ENCODE results near the gene ZSCAN30. TPM values are rescaled to one million over a fixed set of nuclear protein-coding genes. Genes with fewer than 3 reads are reported as not detected.

ZSCAN30 gene
- total RNA-seq, 1 experiment from 2014 or later, result 2.9 TPM

- in situ Hi-C loops (cut with HindIII; ENCODE audit: low pct_unique_long_range_greater_than_20kb, low sequenced_read_pairs), result no loop called here
- DNase-seq (ENCODE audit: low read depth), result no peak
Measured at GRCh38 chr18:35284841-35285240, 5.2 kb downstream of the ZSCAN30 start.

- in situ Hi-C loops (cut with HindIII; ENCODE audit: low pct_unique_long_range_greater_than_20kb, low sequenced_read_pairs), result no loop called here
- DNase-seq (ENCODE audit: low read depth), result no peak
Measured at GRCh38 chr18:35283923-35284794, 5.9 kb downstream of the ZSCAN30 start.

GRCh38 chr18:35282353-35282752 lies 7.7 kb downstream of the ZSCAN30 start:
- in situ Hi-C loops (cut with HindIII; ENCODE audit: low pct_unique_long_range_greater_than_20kb, low sequenced_read_pairs), result no loop called here

GRCh38 chr18:35278969-35279368 lies 11.1 kb downstream of the ZSCAN30 start:
- in situ Hi-C loops (cut with HindIII; ENCODE audit: low pct_unique_long_range_greater_than_20kb, low sequenced_read_pairs), result no loop called here
- DNase-seq (ENCODE audit: low read depth), result no peak

More at GRCh38 chr18:35282353-35282752, 7.7 kb downstream of the ZSCAN30 start:
- DNase-seq (ENCODE audit: low read depth), result no peak

GRCh38 chr18:35278085-35278484 lies 11.9 kb downstream of the ZSCAN30 start:
- no peak for DNase-seq (ENCODE audit: low read depth)
- in situ Hi-C loops (cut with HindIII; ENCODE audit: low pct_unique_long_range_greater_than_20kb, low sequenced_read_pairs), result no loop called here

- DNase-seq (ENCODE audit: low read depth), result no peak
- in situ Hi-C loops (cut with HindIII; ENCODE audit: low pct_unique_long_range_greater_than_20kb, low sequenced_read_pairs), result no loop called here
Measured at GRCh38 chr18:35277633-35278032, 12.4 kb downstream of the ZSCAN30 start.

GRCh38 chr18:35276267-35276666 lies 13.8 kb downstream of the ZSCAN30 start:
- no peak for DNase-seq (ENCODE audit: low read depth)
- in situ Hi-C loops (cut with HindIII; ENCODE audit: low pct_unique_long_range_greater_than_20kb, low sequenced_read_pairs), result no loop called here

GRCh38 chr18:35271656-35272055 lies 18.4 kb downstream of the ZSCAN30 start:
- in situ Hi-C loops (cut with HindIII; ENCODE audit: low pct_unique_long_range_greater_than_20kb, low sequenced_read_pairs), result no loop called here
- DNase-seq (ENCODE audit: low read depth), result no peak

- in situ Hi-C loops (cut with HindIII; ENCODE audit: low pct_unique_long_range_greater_than_20kb, low sequenced_read_pairs), result no loop called here
- DNase-seq (ENCODE audit: low read depth), result no peak
Measured at GRCh38 chr18:35268821-35269220, 21.2 kb downstream of the ZSCAN30 start.

GRCh38 chr18:35267809-35268208 lies 22.2 kb downstream of the ZSCAN30 start:
- no peak for DNase-seq (ENCODE audit: low read depth)
- in situ Hi-C loops (cut with HindIII; ENCODE audit: low pct_unique_long_range_greater_than_20kb, low sequenced_read_pairs), result no loop called here

- DNase-seq (ENCODE audit: low read depth), result no peak
- in situ Hi-C loops (cut with HindIII; ENCODE audit: low pct_unique_long_range_greater_than_20kb, low sequenced_read_pairs), result no loop called here
Measured at GRCh38 chr18:35267161-35267651, 22.8 kb downstream of the ZSCAN30 start.

GRCh38 chr18:35264409-35264808 lies 25.6 kb downstream of the ZSCAN30 start:
- in situ Hi-C loops (cut with HindIII; ENCODE audit: low pct_unique_long_range_greater_than_20kb, low sequenced_read_pairs), result no loop called here

GRCh38 chr18:35256947-35257346 lies 33.1 kb downstream of the ZSCAN30 start:
- in situ Hi-C loops (cut with HindIII; ENCODE audit: low pct_unique_long_range_greater_than_20kb, low sequenced_read_pairs), result no loop called here
- no peak for DNase-seq (ENCODE audit: low read depth)

More at GRCh38 chr18:35264409-35264808, 25.6 kb downstream of the ZSCAN30 start:
- no peak for DNase-seq (ENCODE audit: low read depth)

- in situ Hi-C loops (cut with HindIII; ENCODE audit: low pct_unique_long_range_greater_than_20kb, low sequenced_read_pairs), result no loop called here
- DNase-seq (ENCODE audit: low read depth), result no peak
Measured at GRCh38 chr18:35253655-35254287, 36.3 kb downstream of the ZSCAN30 start.

- no peak for DNase-seq (ENCODE audit: low read depth)
- in situ Hi-C loops (cut with HindIII; ENCODE audit: low pct_unique_long_range_greater_than_20kb, low sequenced_read_pairs), result no loop called here
Measured at GRCh38 chr18:35252466-35252865, 37.6 kb downstream of the ZSCAN30 start.

- no peak for DNase-seq (ENCODE audit: low read depth)
- in situ Hi-C loops (cut with HindIII; ENCODE audit: low pct_unique_long_range_greater_than_20kb, low sequenced_read_pairs), result no loop called here
Measured at GRCh38 chr18:35248429-35248828, 41.6 kb downstream of the ZSCAN30 start.

GRCh38 chr18:35247412-35248249 lies 42.4 kb downstream of the ZSCAN30 start:
- in situ Hi-C loops (cut with HindIII; ENCODE audit: low pct_unique_long_range_greater_than_20kb, low sequenced_read_pairs), result no loop called here
- DNase-seq (ENCODE audit: low read depth), result no peak

GRCh38 chr18:35246831-35247230 lies 43.2 kb downstream of the ZSCAN30 start:
- in situ Hi-C loops (cut with HindIII; ENCODE audit: low pct_unique_long_range_greater_than_20kb, low sequenced_read_pairs), result no loop called here
- DNase-seq (ENCODE audit: low read depth), result no peak
